ENCODE data around the gene CSNK1A1L.
"Not testable (repeated sequence)": the region's sequence is repeated elsewhere in the genome, so short reads cannot be mapped to it uniquely, and the experiment has no call there.

CSNK1A1L gene

DNA sequence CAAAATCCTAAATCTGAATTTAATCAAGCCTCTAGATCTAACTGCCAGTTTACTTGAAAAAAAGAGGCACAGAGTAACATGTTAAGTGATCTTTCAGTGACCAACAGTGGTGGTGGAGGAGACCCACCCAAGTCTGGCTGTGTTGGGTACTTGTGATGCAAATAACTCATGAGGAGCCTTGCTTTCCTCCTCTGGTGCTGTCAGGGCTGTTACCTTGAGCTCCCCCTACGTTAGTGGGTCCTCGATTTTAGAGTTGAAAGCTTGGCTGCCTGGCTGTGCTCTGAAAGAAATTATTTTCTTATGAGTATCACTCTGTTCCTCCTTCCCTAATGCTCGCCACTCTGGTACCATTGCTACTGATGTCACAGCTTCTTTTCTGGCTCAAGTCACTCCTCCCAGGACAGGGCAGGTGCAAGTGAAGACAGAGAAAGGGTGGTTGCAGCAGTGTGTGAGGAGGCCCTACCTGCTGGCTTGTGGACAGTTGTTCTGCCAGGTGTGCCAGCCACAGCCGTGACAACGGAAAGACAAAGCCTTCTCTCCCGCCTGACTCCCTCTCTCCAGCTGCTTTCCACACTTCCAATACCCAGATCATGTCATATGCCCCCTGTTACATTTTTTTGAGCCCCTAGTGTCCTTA is 39.5 kb downstream of the CSNK1A1L start:
- Histone ChIP-seq H3K79me2 (ENCODE audit: insufficient read depth, low read length) (no peaks in the 10 kb centered on the region), H3K4me1 (ENCODE audit: insufficient read depth, low read length, poor library complexity, severe bottlenecking) (no peaks in the 10 kb centered on the region), H3K9me2 (replicated peaks; ENCODE audit: low read depth, low read length) (no peaks in the 10 kb centered on the region), H3K9me3 (ENCODE audit: insufficient read depth, low read depth, low read length) (no peaks in the 10 kb centered on the region), H4K20me1 (ENCODE audit: insufficient read depth, low read length, poor library complexity, severe bottlenecking) (no peaks in the 10 kb centered on the region), H3K36me3 (ENCODE audit: insufficient read depth, low read length) (no peaks in the 10 kb centered on the region), H2AFZ (ENCODE audit: low read length) (no peak overlapping the region; the same call in 1 of the 2 replicates), H3K27me3 (ENCODE audit: insufficient read depth, low read length, poor library complexity, severe bottlenecking) (no peaks in the 10 kb centered on the region), H3K9ac (ENCODE audit: low read depth, low read length, poor library complexity, severe bottlenecking) (no peak overlapping the region), H3F3A (ENCODE audit: low read depth) (no peaks in the 10 kb centered on the region), H3K4me3 (ENCODE audit: low read length, poor library complexity, severe bottlenecking) (no peak overlapping the region), H3K4me2 (ENCODE audit: low read depth, low read length, poor library complexity, severe bottlenecking) (no peak overlapping the region)
- TF ChIP-seq, protein P1, sequence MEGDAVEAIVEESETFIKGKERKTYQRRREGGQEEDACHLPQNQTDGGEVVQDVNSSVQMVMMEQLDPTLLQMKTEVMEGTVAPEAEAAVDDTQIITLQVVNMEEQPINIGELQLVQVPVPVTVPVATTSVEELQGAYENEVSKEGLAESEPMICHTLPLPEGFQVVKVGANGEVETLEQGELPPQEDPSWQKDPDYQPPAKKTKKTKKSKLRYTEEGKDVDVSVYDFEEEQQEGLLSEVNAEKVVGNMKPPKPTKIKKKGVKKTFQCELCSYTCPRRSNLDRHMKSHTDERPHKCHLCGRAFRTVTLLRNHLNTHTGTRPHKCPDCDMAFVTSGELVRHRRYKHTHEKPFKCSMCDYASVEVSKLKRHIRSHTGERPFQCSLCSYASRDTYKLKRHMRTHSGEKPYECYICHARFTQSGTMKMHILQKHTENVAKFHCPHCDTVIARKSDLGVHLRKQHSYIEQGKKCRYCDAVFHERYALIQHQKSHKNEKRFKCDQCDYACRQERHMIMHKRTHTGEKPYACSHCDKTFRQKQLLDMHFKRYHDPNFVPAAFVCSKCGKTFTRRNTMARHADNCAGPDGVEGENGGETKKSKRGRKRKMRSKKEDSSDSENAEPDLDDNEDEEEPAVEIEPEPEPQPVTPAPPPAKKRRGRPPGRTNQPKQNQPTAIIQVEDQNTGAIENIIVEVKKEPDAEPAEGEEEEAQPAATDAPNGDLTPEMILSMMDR (conservative IDR thresholded peaks at IDR 0.05; ENCODE audit: low read length), result no peak
- TF ChIP-seq EZH2phosphoT487 (IDR thresholded peaks at IDR 0.05; ENCODE audit: borderline replicate concordance), result no peak

DNA sequence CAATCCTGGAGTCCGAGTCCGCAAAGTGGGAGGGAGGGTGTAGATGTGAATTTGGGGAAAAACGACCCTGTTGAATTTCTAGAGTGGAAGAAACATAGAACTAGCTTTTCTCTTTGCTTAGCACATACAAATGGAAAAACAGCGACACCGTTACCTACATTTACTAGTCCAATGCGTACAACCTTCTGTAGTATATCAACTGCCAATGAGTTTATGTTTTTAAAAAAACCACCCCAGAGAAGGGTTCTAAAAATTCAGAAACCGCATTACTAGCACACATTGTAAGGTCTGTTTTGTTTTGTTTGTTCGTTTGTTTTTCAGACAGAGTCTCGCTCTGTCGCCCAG is 45.6 kb downstream of the CSNK1A1L start:
- Histone ChIP-seq H2AFZ (ENCODE audit: low read length) (peak overlapping the region; percentile 93), H3K4me3 (ENCODE audit: low read length, poor library complexity, severe bottlenecking) (peak overlapping the region; percentile 81), H3K9ac (ENCODE audit: low read depth, low read length, poor library complexity, severe bottlenecking) (peak overlapping the region; percentile 80), H3K36me3 (ENCODE audit: insufficient read depth, low read length) (no peaks in the 10 kb centered on the region), H3K9me2 (replicated peaks; ENCODE audit: low read depth, low read length) (no peaks in the 10 kb centered on the region), H3K4me1 (ENCODE audit: insufficient read depth, low read length, poor library complexity, severe bottlenecking) (peaks cover 11% of the 10 kb centered on the region), H3K4me2 (ENCODE audit: low read depth, low read length, poor library complexity, severe bottlenecking) (peak overlapping the region; percentile 89), H4K20me1 (ENCODE audit: insufficient read depth, low read length, poor library complexity, severe bottlenecking) (peaks cover 21% of the 10 kb centered on the region), H3K27me3 (ENCODE audit: insufficient read depth, low read length, poor library complexity, severe bottlenecking) (no peaks in the 10 kb centered on the region), H3K9me3 (ENCODE audit: insufficient read depth, low read depth, low read length) (no peaks in the 10 kb centered on the region), H3F3A (ENCODE audit: low read depth) (no peaks in the 10 kb centered on the region), H3K79me2 (ENCODE audit: insufficient read depth, low read length) (peaks cover 27% of the 10 kb centered on the region)
- no peak for TF ChIP-seq EZH2phosphoT487 (IDR thresholded peaks at IDR 0.05; ENCODE audit: borderline replicate concordance)
- TF ChIP-seq, protein P1 (conservative IDR thresholded peaks at IDR 0.05; ENCODE audit: low read length), result no peak

DNA sequence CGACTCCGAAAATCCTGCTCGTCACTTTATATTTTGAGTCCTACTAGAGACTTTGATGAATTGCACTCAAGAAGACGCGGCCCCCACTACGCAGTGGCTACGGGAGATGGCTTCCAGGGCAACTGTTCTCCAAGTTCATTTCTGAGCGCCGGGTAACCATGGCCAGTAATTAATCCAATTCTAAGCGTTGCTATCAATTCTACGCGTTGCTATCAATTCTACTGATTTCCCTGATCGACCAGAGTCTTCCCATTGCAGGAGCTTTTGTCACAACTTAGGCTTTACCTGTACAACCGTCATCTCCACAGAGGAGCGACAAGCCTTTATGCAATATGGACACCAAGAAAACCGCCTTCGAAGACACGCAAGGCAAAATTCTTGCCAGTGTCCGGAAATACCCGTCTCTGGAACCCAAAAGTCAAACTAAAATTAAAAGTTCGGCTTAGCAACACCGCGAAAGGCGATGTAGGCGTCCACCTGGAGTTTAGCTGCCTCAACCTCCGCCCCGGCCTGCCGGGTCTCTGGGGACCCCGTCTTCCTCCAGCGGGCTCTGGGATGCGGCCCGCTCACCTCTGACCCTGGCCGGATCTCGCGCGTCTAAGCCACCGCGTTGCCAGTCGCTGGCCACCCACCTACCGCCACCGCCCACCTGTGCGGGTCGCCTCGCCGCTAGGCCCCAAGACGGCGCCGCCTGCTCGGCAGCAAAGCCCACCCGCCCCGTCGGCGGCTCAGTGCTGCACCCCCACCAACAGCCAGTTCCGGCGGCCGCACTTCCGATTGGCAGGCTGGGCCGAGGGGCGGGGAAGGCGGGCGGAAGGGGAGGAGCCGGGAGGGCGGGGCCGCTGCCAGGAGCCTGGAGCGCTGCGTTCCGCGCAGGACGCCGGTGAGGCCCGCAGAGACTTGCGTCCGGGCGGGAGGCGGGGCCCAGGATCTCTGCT is 46.3 kb downstream of the CSNK1A1L start, which contains the start of gene SUPT20H:
Gene SUPT20H (minus strand): TSS at position 779 of the 938 bp plus-strand sequence. CDS start 8,198 bp downstream, outside the sequence.
- TF ChIP-seq, protein P1 (conservative IDR thresholded peaks at IDR 0.05; ENCODE audit: low read length), result no peak
- no peak for TF ChIP-seq EZH2phosphoT487 (IDR thresholded peaks at IDR 0.05; ENCODE audit: borderline replicate concordance)
- H3K4me3 ChIP-seq (ENCODE audit: low read length, poor library complexity, severe bottlenecking), result peak within 1 kb of the TSS; percentile 81
- H2AFZ ChIP-seq (ENCODE audit: low read length), result peak within 1 kb of the TSS; percentile 93

DNA sequence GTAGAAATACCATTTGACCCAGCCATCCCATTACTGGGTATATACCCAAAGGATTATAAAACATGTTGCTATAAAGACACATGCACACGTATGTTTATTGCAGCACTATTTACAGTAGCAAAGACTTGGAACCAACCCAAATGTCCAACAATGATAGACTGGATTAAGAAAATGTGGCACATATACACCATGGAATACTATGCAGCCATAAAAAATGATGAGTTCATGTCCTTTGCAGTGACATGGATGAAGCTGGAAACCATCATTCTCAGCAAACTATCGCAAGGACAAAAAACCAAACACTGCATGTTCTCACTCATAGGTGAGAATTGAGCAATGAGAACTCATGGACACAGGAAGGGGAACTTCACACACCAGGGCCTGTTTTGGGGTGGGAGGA is 49.2 kb downstream of the CSNK1A1L start:
- H3K9me2 ChIP-seq (replicated peaks; ENCODE audit: low read depth, low read length); H3K9ac ChIP-seq (ENCODE audit: low read depth, low read length, poor library complexity, severe bottlenecking); H3K4me3 ChIP-seq (ENCODE audit: low read length, poor library complexity, severe bottlenecking); H3K4me2 ChIP-seq (ENCODE audit: low read depth, low read length, poor library complexity, severe bottlenecking); H3F3A ChIP-seq (ENCODE audit: low read depth); H3K27me3 ChIP-seq (ENCODE audit: insufficient read depth, low read length, poor library complexity, severe bottlenecking); H3K36me3 ChIP-seq (ENCODE audit: insufficient read depth, low read length); H3K9me3 ChIP-seq (ENCODE audit: insufficient read depth, low read depth, low read length); H2AFZ ChIP-seq (ENCODE audit: low read length): not testable (repeated sequence)
- Histone ChIP-seq H4K20me1 (ENCODE audit: insufficient read depth, low read length, poor library complexity, severe bottlenecking) (peaks cover 32% of the 10 kb centered on the region), H3K79me2 (ENCODE audit: insufficient read depth, low read length) (peaks cover 49% of the 10 kb centered on the region), H3K4me1 (ENCODE audit: insufficient read depth, low read length, poor library complexity, severe bottlenecking) (peaks cover 11% of the 10 kb centered on the region)

More for the DNA sequence above, 46.3 kb downstream of the CSNK1A1L start, which contains the start of gene SUPT20H:
- Histone ChIP-seq H3K9ac (ENCODE audit: low read depth, low read length, poor library complexity, severe bottlenecking) (peak within 1 kb of the TSS; percentile 80), H3K27me3 (ENCODE audit: insufficient read depth, low read length, poor library complexity, severe bottlenecking) (no peaks in the 10 kb centered on the region), H3K36me3 (ENCODE audit: insufficient read depth, low read length) (no peaks in the 10 kb centered on the region), H3K9me3 (ENCODE audit: insufficient read depth, low read depth, low read length) (no peaks in the 10 kb centered on the region), H3K9me2 (replicated peaks; ENCODE audit: low read depth, low read length) (no peaks in the 10 kb centered on the region), H3K4me1 (ENCODE audit: insufficient read depth, low read length, poor library complexity, severe bottlenecking) (peaks cover 11% of the 10 kb centered on the region), H4K20me1 (ENCODE audit: insufficient read depth, low read length, poor library complexity, severe bottlenecking) (peaks cover 21% of the 10 kb centered on the region), H3K79me2 (ENCODE audit: insufficient read depth, low read length) (peaks cover 27% of the 10 kb centered on the region), H3F3A (ENCODE audit: low read depth) (no peaks in the 10 kb centered on the region), H3K4me2 (ENCODE audit: low read depth, low read length, poor library complexity, severe bottlenecking) (peak within 1 kb of the TSS; percentile 89)
